CD1c-positive myeloid dendritic cell (primary cell): ENCODE results near the gene ITGB3.
A peak's percentile ranks its signal among the peaks of the same experiment; 100 is the strongest.
"Not testable (repeated sequence)": the region's sequence is repeated elsewhere in the genome, so short reads cannot be mapped to it uniquely, and the experiment has no call there.

Experiments used
- DNase-seq: peaks from one replicate; pipeline ENCODE4 v3.0.0-alpha.2; 2016; ENCODE audit errors: extremely low spot score

The ITGB3 gene

GRCh38 chr17:47244697-47245096 lies 8.9 kb upstream of the ITGB3 start:
- DNase-seq, result no peak

- DNase-seq, result no peak
These were observed 7.5 kb upstream of the ITGB3 start for GRCh38 chr17:47246120-47246519.

DNA sequence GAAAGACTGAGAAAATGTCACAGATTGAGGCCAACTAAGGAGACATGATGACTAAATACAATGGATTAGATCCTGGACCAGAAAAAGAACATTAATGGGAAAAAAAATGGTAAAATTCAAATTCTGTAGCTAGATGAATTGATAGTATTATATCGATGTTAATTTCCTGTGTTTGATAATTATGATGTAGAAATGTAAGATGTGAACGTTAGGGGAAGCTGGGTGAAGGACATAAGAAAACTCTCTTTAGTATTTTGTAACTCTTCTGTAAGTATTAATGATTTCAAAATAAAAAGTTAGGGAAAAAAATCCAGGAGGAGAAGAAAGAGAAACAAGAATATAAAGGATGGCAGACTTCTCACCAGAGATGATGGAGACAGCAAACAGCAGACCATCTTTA lies 2.8 kb upstream of the ITGB3 start:
- no peak for DNase-seq

- DNase-seq, result no peak
These were observed 2.1 kb upstream of the ITGB3 start for GRCh38 chr17:47251421-47251940.

GRCh38 chr17:47252209-47252608 lies 1.4 kb upstream of the ITGB3 start:
- DNase-seq, result no peak

DNA sequence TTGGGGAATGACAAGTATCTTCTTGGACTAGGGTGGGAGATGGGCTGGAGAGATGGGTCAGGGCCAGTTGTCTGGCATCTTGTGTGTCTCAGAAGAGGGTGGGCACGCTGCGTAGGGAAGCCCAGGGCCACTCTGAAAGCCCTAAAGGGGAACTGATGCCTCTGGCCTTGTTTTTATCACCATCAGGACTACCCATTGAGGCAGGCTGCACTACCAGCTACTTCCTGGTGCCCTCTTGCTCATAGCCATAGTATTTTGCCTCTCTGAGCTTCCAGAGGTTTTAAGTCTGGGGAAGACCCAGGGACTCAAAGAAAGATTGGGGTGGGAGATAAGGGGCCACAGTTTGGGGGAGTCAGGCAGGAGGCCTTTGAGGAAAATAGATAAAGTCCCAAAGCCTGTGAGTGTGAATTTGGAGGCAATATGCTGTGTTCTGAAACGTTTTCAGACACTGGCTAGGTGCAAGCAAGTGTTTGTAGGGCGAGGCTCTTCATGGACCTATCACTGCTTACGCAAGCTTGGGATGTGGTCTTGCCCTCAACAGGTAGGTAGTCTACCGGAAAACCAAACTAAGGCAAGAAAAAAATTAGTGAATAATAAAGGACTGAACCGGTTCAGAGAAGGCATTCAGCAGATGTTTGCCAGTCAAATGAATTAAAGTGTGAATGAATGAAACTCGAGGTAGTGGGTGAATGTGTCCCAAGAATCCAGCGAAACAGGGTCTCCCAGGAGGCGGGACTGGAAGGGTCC lies 688 bp upstream of the ITGB3 start:
- no peak for DNase-seq

- DNase-seq, result no peak
These were observed 846 bp downstream of the ITGB3 start for GRCh38 chr17:47254403-47254943.

GRCh38 chr17:47257651-47258339 lies 4.2 kb downstream of the ITGB3 start:
- DNase-seq, result no peak

GRCh38 chr17:47262586-47262985 lies 9.0 kb downstream of the ITGB3 start:
- no peak for DNase-seq

DNA sequence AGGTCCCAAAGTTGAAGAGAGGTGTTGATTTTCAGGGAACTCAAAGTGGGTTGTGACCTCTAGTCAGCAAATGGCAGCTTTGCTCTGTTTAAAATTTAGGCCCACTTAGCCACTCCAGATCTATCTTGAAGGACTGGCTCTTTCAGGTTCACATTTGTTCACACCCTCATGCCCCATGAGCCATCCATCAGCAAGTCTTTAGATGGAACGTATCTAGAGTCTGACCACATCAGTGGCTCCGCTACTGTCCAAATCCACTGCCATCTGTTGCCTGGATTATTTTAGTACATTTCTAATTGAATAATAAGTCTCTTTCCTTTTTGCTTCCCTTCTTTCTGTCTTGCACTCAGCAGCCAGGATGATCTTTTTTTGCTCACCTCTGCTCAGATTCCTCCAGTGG lies 10.5 kb downstream of the ITGB3 start:
- DNase-seq, result no peak

DNA sequence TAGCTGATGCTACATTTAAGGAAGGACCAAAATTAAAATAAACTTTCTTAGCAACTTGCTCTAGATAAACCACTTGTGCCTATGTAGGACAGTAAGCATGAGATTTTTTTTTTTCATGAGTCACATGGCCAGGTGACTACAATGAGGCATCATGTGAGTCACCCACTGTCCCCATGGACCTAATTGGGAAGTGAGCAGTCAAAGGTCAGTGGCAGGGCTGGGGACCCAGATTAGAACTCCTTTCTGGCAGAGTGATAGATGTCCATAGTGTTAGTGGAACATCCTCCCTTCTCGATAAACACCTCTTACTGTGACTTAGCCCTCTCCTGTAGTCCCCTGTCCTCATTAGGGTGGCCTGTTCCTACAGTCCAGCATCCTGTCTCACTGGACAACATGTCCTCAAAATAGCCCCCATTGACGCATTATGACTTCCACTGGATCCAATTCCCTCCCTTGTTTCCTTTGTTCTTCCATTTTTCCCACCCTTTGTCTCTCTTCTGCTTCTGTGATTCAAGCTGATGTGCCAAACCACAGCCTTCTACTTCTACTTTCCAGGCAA lies 12.4 kb downstream of the ITGB3 start:
- DNase-seq, result peak; percentile 75

GRCh38 chr17:47266782-47267181 lies 13.2 kb downstream of the ITGB3 start:
- DNase-seq, result no peak

GRCh38 chr17:47267354-47267828 lies 13.8 kb downstream of the ITGB3 start:
- no peak for DNase-seq

DNA sequence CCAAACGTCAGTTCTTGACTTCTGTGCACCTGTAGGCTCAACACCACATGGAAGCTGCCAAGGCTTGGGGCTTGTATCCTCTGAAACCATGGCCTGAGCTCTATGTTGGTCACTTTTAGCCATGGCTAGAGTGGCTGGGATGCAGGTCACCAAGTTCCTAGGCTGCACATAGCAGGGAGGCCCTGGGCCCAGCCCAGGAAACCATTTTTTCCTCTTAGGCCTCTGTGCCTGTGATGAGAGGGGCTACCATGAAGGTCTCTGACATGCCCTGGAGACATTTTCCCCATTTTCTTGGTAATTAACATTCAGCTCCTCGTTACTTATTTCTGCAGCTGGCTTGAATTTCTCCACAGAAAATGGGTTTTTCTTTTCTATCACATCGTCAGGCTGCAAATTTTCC lies 15.3 kb downstream of the ITGB3 start:
- not testable (repeated sequence) for DNase-seq

DNA sequence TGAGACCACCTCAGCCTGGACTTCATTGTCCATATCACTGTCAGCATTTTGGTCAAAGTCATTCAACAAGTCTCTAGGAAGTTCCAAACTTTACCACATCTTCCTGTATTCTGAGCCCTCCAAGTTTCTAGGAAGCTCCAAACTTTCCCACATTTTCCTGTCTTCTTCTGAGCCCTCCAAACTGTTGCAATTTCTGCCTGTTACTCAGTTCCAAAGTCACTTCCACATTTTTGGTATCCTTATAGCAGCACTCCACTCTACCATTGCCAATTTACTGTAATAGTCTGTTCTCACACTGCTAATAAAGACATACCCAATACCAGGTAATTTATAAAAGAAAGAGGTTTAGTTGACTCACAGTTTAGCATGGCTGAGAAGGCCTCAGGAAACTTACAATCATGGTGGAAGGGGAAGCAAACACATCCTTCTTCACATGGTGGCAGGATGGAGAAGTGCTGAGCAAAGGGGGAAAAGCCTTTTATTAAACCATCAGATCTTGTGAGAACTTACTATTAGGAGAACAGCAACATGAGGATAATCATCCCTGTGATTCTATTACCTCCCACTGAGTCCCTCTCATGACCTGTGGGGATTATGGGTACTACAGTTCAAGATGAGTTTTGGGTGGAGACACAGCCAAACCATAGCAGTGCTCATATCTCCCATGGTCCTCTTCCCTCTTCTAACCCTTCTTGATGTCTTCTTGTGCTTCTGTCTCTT lies 16.1 kb downstream of the ITGB3 start:
- not testable (repeated sequence) for DNase-seq

DNA sequence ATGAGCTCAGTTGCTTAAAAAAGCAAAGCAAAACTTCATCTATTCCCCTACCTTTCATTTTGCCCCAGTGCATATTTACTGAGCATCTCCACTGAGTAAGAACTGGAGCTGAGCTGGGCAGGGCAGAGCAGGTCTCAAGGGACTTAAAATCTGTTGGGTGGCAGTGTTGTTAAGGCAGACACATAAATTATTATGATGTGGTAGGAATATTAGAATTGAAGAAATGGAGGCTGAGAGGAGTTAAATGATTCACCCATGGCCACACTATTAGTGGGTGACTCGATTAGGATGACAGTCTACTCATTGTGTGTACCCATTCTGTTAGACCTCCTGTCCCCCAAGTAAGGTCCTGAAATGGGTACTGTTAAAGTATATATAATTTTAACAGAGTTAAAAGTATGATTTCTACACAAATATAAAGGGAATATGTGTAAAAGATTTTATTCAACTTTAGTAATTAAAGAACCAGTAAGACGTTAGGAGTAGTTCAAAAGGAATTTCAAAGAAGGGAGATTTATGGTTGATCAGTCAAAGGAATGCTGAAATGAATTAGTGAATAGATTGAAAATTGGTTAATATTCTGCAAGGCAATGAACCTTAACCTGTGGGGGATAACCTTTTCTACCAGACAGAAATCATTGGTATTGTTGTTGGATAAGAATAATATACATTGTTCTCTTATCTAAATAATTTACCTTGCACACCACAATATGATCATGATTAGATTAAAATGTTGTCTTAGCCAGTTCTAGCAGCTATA lies 17.5 kb downstream of the ITGB3 start:
- no peak for DNase-seq

GRCh38 chr17:47272491-47272890 lies 18.9 kb downstream of the ITGB3 start:
- no peak for DNase-seq

- no peak for DNase-seq
These were observed 19.6 kb downstream of the ITGB3 start for GRCh38 chr17:47273245-47273644.

DNA sequence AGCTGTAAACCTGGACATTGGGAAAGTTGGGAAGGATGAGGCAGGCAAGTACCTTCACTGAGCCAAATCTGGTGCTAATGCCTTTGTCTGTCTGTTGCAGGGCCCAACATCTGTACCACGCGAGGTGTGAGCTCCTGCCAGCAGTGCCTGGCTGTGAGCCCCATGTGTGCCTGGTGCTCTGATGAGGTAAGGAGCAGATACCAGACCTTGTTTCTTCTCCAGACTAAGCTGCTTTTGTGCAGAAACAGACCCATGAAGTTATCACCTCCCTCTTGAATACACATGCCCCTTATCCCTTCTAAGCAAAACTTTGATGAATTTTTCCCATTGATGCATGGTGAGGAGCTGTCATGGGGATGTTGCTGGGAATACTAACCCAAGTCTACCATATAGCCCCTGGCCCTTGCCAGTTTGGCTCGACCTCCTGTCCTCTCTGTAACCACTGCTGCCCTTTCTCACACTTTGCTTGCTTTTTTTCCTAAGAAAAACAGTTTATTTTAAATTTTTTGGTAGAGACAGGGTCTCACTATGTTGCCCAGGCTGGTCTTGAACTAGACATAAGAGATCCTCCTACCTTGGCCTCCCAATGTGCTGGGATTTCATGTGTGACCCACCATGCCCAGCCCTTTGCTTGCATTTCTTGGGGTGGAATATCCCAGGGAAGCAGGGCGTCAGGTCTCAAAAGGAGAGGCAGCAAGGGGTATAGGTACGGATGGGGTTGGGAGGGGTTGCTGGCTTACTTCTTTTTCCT lies 20.9 kb downstream of the ITGB3 start:
- no peak for DNase-seq

GRCh38 chr17:47275245-47275984 lies 21.8 kb downstream of the ITGB3 start:
- no peak for DNase-seq
